Natural killer cell treated with Interleukin-12 subunit alpha and Interleukin-12 subunit beta and Interleukin-15 and Interleukin-18, amount 100 ng/mL, for 72 hours (primary cell): ENCODE data around the gene METTL26. TPM values are rescaled to one million over a fixed set of nuclear protein-coding genes. Genes with fewer than 3 reads are reported as not detected.

Experiments
- ATAC-seq, 2 donors: fragments of 150-1000 bp; cut with Tn5 transposase in 1 of 2; sonication (Bioruptor Pico), chemical (Tn5 transposase) in 1 of 2; 2 replicates each; pipeline ENCODE4 v1.10.0; 2021
- DNase-seq: peaks from one replicate; pipeline ENCODE4 v3.0.0; 2022; ENCODE audit warnings: low spot score
- H3K27ac Mint-ChIP-seq, 2 donors: 1 replicate in 1 of 2; 2 replicates in 1 of 2; pipeline ENCODE4 v1.8.0; 2022; ENCODE audit warnings: mixed read lengths in 2 of 2, mild to moderate bottlenecking in 1 of 2, moderate library complexity in 1 of 2
- H3K27me3 Mint-ChIP-seq, 2 donors: 1 replicate in 1 of 2; 2 replicates in 1 of 2; pipeline ENCODE4 v1.8.0; 2022; ENCODE audit warnings: mixed read lengths in 2 of 2
- H3K36me3 Mint-ChIP-seq: one replicate; pipeline ENCODE4 v1.8.0; 2022; ENCODE audit warnings: mixed read lengths
- H3K4me1 Mint-ChIP-seq, 2 donors: 1 replicate in 1 of 2; 2 replicates in 1 of 2; pipeline ENCODE4 v1.8.0; 2022; ENCODE audit warnings: low read depth in 2 of 2, mixed read lengths in 2 of 2, mild to moderate bottlenecking in 1 of 2
- H3K4me3 Mint-ChIP-seq: one replicate; pipeline ENCODE4 v1.8.0; 2022; ENCODE audit warnings: mixed read lengths
- H3K9me3 Mint-ChIP-seq: 2 replicates; pipeline ENCODE4 v1.8.0; 2022; ENCODE audit warnings: mixed read lengths
- total RNA-seq, 2 donors: library from RNA; stranded (reverse); gene quantifications; one replicate each; pipeline ENCODE4 v1.2.3, GENCODE V29; 2022

Gene METTL26
- total RNA-seq, result 100 to 1,000 TPM in 1 of 2 donors, 10 to 100 TPM in 1; 93.7 to 115 TPM

GRCh38 chr16:636206-637080, at the start of gene METTL26:
Gene METTL26, minus strand, starts transcription at chr16:636305. Its CDS starts 15 bp downstream, at chr16:636290.
- peaks cover 6 to 7% of the 10 kb centered on the region in 2 donors for H3K4me1 Mint-ChIP-seq
- peak within 1 kb of the TSS; percentile 96 to 100 for H3K27ac Mint-ChIP-seq
- no peaks in the 10 kb centered on the region for H3K36me3 Mint-ChIP-seq
- ATAC-seq (peak; percentile 91 to 93), DNase-seq (peak; percentile 93)
- no peaks in the 10 kb centered on the region for H3K27me3 Mint-ChIP-seq
- H3K4me3 Mint-ChIP-seq, result peak within 1 kb of the TSS; percentile 85
- H3K9me3 Mint-ChIP-seq, result no peaks in the 10 kb centered on the region

GRCh38 chr16:684961-685696, 49.0 kb upstream of the METTL26 start:
- Mint-ChIP-seq H3K36me3 (no peaks in the 10 kb centered on the region), H3K9me3 (no peaks in the 10 kb centered on the region), H3K4me3 (no peak overlapping the region), H3K4me1 (peaks cover 4 to 9% of the 10 kb centered on the region in 2 donors), H3K27me3 (no peaks in the 10 kb centered on the region), H3K27ac (peak overlapping the region in 1 of 2 donors; percentile 44)
- ATAC-seq, result no peak
- DNase-seq, result no peak

DNA sequence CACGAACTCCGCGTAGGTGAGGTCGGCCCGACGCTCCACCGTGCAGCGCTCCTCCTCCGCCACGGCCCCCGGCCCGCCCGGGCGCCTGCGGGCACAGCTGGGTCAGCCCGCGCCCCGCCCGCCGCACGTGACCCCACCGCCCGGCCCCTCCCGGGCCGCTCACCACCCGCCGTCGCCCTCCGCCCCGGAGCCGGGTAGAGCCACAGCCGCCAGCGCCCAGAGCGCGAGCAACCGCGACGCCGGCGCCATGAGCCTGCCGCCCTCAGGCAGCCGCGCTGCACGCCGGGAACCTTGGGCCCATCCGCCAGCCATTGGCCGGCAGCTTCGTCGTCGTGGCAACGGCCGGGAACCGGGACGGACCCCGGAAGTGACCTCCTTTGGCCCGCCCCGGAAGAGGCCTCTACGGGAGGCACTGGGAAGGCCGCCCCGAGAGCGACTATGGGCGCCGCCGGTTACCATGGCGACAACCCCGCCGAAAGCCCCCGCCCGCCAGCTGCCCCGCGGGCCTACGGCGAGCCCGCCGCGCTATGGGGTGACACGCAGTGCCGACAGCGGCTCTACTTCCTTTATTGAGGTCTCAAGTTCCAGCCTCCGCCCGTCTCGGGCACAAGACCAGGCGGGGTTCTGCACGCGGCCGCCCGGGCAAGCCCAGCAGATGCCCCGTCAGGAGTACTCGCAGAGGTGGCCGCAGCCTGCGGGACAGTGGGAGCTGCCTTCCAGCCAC, 48.1 kb upstream of the METTL26 start, which contains the start of gene JMJD8:
TSS of gene JMJD8 (minus strand) at position 264 of the 724 bp plus-strand sequence. CDS start at position 249, 15 bp downstream.
- DNase-seq (peak; percentile 98), ATAC-seq (peak; percentile 83 to 88)
- Mint-ChIP-seq H3K27ac (peak within 1 kb of the TSS in 1 of 2 donors; percentile 44), H3K9me3 (no peaks in the 10 kb centered on the region), H3K36me3 (no peaks in the 10 kb centered on the region), H3K4me3 (peak within 1 kb of the TSS; percentile 77), H3K4me1 (peaks cover 9 to 11% of the 10 kb centered on the region in 2 donors), H3K27me3 (no peaks in the 10 kb centered on the region)

GRCh38 chr16:683396-684070, 47.4 kb upstream of the METTL26 start:
- Mint-ChIP-seq H3K4me3 (peak overlapping the region; percentile 77), H3K4me1 (peaks cover 11 to 13% of the 10 kb centered on the region in 2 donors)
- DNase-seq, result no peak

GRCh38 chr16:682493-683395, 46.6 kb upstream of the METTL26 start:
- DNase-seq (no peak), ATAC-seq (no peak)
- H3K4me3 Mint-ChIP-seq, result peak overlapping the region; percentile 81
- peaks cover 11 to 13% of the 10 kb centered on the region in 2 donors for H3K4me1 Mint-ChIP-seq
- no peaks in the 10 kb centered on the region for H3K27me3 Mint-ChIP-seq
- H3K9me3 Mint-ChIP-seq, result no peaks in the 10 kb centered on the region
- peak overlapping the region in 1 of 2 donors; percentile 39 for H3K27ac Mint-ChIP-seq
- no peaks in the 10 kb centered on the region for H3K36me3 Mint-ChIP-seq

More at GRCh38 chr16:683396-684070, 47.4 kb upstream of the METTL26 start:
- Mint-ChIP-seq H3K27me3 (no peaks in the 10 kb centered on the region), H3K36me3 (no peaks in the 10 kb centered on the region), H3K9me3 (no peaks in the 10 kb centered on the region), H3K27ac (no peak overlapping the region)
- no peak for ATAC-seq

DNA sequence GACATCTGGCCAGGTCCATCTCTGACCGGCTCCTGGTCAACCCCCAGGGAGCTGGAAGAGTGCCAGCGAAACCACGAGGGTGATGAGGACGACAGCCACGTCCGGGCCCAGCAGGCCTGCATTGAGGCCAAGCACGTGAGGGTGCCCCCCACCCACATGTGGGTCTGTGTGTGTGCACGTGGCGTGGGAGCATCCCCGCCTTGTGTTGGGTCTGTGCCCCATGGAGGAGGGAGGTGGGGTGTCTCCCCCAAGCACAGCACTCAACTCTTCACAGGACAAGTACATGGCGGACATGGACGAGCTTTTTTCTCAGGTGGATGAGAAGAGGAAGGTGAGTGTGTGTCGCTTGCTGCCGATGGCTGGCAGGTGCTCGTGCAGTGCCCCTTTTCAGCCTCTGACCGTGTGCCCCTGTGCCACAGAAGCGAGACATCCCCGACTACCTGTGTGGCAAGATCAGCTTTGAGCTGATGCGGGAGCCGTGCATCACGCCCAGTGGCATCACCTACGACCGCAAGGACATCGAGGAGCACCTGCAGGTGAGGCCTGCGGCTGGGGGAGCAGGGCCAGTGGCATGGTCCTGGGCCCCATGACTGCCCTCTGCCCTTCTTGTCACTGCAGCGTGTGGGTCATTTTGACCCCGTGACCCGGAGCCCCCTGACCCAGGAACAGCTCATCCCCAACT, 45.8 kb upstream of the METTL26 start:
- Mint-ChIP-seq H3K9me3 (no peaks in the 10 kb centered on the region), H3K27me3 (no peaks in the 10 kb centered on the region), H3K36me3 (no peaks in the 10 kb centered on the region), H3K4me3 (peak overlapping the region; percentile 81), H3K27ac (no peak overlapping the region), H3K4me1 (peaks cover 11 to 13% of the 10 kb centered on the region in 2 donors)
- DNase-seq, result no peak
- ATAC-seq, result no peak

- Mint-ChIP-seq H3K27me3 (no peaks in the 10 kb centered on the region), H3K4me1 (peaks cover 11 to 13% of the 10 kb centered on the region in 2 donors), H3K4me3 (peak overlapping the region; percentile 81), H3K9me3 (no peaks in the 10 kb centered on the region), H3K27ac (peak overlapping the region in 1 of 2 donors; percentile 28), H3K36me3 (no peaks in the 10 kb centered on the region)
- DNase-seq, result no peak
- ATAC-seq, result no peak
These were observed 45.1 kb upstream of the METTL26 start for GRCh38 chr16:680967-681745.

GRCh38 chr16:680625-680945, 44.5 kb upstream of the METTL26 start:
- Mint-ChIP-seq H3K4me1 (peaks cover 11 to 13% of the 10 kb centered on the region in 2 donors), H3K9me3 (no peaks in the 10 kb centered on the region), H3K4me3 (peak overlapping the region; percentile 81), H3K27me3 (no peaks in the 10 kb centered on the region), H3K27ac (peak overlapping the region in 1 of 2 donors; percentile 28), H3K36me3 (no peaks in the 10 kb centered on the region)
- peak in 1 of 2 donors; percentile 0 for ATAC-seq
- no peak for DNase-seq

GRCh38 chr16:679814-680624, 43.9 kb upstream of the METTL26 start, which contains the start of gene STUB1:
Gene STUB1, plus strand, starts transcription at chr16:680410. Its CDS starts 116 bp downstream, at chr16:680526.
- H3K4me3 Mint-ChIP-seq, result peak within 1 kb of the TSS; percentile 81
- ATAC-seq (peak; percentile 71 to 86), DNase-seq (peak; percentile 92)
- no peaks in the 10 kb centered on the region for H3K36me3 Mint-ChIP-seq
- H3K27ac Mint-ChIP-seq, result peak within 1 kb of the TSS in 1 of 2 donors; percentile 28
- no peaks in the 10 kb centered on the region for H3K9me3 Mint-ChIP-seq
- H3K4me1 Mint-ChIP-seq, result peaks cover 13 to 14% of the 10 kb centered on the region in 2 donors
- no peaks in the 10 kb centered on the region for H3K27me3 Mint-ChIP-seq

DNA sequence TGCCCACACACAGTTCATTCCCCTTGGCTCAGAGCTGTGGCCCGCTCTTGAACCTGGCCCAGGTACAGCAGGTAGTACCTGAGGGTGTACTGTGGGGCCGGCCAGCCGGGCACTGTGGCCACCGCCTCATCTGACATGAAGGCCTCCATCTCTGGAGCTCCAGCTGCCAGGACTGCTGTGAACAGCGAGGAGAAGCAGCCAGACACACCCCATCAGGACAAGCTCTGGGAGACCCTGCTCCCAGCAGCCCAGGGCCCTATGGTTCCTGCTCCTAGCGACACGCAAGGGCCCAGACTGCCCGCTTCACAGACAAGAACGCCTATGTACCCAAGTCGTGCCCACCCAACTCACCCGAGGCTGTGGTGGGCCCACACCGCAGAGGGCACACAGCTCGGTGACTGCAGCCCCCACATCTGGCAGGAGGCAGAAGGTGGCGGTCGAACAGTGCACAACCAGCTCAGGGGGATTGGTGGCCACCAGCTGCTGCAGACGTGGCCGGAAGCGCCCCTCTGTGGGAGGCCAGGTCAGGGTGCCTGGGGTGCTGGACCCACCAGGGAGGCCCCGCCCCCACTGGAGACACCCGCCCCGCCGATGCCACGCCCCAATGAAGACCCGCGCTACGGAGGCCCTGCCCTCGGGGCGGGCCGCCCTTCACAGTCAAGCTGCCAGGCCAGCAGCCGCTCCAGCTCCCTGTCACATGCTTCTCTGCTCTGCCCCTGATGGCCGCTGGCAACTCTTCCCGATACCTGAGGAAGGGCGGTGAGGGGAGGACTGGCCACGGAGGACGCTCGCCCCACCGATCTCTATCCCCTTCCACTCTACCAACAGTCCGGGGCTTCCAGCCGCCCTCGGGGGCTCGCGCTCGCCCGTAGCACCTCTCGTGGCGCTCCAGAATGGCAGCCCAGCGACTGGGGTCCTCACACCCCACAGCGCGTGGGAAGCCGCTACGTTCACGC, 43.0 kb upstream of the METTL26 start:
- DNase-seq (no peak), ATAC-seq (peak; percentile 7 to 28)
- Mint-ChIP-seq H3K36me3 (no peaks in the 10 kb centered on the region), H3K27ac (no peak overlapping the region), H3K4me3 (peak overlapping the region; percentile 81), H3K9me3 (no peaks in the 10 kb centered on the region), H3K27me3 (no peaks in the 10 kb centered on the region), H3K4me1 (peaks cover 13 to 17% of the 10 kb centered on the region in 2 donors)
